ENCODE measurements around the gene CARHSP1.
"Not testable (repeated sequence)": the region's sequence is repeated elsewhere in the genome, so short reads cannot be mapped to it uniquely, and the experiment has no call there.

Gene CARHSP1

DNA sequence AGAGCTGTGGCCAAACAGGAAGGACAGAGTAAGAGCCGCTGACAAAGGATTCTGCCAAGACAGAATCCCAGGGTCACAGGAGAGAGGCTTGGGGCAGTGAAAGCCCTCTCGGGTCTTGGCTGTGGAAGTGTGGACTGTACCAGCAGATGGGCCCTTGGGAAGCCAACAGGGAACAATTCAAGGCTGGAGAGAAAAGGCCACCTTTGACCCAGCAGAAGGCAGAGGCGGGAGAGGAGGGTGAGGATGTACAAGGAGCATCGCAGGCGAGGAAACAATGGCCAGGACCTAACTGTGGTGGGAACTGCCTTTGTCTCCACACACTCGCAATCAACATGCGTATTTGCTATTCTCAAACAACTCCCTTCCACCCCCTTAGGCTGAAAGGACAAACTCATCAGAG, 15.7 kb downstream of the CARHSP1 start:
- no peak for DNase-seq

DNA sequence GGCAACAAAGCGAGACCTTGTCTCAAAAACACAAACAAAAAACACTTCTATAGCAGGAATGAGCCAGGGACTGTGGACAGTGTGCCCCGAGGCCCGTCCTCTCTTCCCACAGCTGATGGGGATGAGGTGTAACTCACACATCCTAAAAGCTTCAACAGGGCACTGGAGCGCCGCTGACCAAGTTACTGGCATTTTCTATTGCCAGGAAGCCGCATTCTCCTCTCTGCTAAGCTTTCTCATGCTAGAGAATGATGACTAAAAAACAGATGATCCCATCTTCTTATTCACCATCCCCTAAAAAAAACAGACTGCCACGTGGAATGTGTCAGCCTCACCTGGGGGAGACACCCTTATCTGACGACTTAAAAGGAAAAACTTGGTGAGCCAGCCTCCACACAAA, 16.3 kb downstream of the CARHSP1 start:
- no peak for DNase-seq

DNA sequence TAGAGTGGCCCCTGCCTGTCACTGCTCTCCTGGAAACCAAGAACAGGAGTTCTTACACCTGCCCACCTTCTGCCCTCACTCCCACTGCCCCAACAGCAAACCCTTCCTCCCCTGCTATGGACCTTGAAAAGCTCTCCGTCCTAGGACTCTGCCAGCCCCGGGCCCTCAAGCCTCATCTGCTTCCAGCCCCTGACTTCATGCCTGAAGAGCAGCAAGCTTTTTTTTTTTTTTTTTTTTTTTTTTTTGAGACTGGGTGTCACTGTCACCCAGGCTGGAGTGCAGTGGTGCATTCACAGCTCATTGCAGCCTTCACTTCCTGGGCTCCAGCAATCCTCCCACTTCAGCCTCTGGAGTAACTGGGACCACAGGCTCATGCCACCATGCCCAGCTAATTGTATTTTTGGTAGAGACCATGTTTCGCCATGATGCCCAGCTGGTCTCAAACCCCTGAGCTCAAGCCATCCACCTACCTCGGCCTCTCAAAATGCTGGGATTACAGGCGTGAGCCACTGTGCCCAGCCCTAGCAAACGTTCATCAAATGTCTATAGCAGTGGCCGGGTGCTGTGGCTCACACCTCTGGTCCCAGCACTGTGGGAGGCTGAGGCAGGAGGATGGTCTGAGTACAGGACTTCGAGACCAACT, 16.9 kb downstream of the CARHSP1 start:
- no peak for DNase-seq

DNA sequence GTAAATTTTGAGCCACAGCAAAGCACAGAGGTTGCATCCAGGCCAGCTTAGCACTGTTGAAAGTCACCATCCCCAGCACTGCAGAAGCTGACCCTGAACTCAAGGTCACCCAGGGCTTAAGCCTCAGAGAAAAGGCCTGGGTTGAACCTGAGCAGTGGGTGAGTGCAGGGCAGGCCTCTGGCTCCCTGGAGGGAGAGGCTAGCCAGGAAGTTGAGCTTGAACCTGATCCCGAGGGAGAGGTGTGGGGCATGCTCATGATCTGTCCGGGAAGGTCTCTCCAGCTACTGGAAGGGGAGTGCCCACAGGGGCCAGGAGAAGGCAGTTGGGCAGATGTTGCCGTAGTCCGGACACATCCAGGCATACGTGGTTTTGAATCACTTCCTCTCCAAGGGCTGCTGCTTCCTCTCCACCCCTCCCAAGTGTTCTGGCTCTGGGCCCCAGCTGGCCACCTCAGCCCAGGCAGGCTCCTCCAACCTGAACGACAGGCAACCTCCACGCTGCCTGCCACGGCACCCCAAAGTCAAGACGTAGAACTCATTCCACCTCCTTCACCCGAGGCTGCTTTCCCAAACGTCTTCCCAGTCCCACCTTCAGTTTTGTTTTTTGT, 18.4 kb downstream of the CARHSP1 start:
- DNase-seq, result no peak

- no peak for DNase-seq
Observed at GRCh38 chr16:8849411-8850011, 19.3 kb downstream of the CARHSP1 start.

DNA sequence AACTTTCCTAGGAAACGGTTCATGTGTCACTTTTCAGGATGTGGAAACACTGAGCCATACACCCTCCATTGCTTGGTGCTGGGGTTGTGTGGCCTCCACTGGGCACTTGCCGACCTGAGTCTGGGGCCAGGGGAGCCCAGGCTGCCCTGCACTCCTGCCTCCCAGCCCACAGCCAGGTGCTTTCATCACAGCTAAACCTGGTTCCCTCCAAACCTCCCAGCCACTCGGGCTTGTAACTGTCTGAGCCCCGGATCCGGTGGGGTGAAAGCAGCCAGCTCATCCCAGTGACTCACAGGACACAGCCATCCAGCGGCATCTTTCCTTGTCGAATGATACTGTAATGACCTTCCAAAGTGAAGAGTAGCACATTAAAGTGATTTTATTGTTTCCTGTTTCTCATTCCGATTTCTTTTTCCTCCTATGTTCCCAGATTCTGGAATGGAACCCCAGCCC, 19.8 kb downstream of the CARHSP1 start:
- DNase-seq, result no peak

DNA sequence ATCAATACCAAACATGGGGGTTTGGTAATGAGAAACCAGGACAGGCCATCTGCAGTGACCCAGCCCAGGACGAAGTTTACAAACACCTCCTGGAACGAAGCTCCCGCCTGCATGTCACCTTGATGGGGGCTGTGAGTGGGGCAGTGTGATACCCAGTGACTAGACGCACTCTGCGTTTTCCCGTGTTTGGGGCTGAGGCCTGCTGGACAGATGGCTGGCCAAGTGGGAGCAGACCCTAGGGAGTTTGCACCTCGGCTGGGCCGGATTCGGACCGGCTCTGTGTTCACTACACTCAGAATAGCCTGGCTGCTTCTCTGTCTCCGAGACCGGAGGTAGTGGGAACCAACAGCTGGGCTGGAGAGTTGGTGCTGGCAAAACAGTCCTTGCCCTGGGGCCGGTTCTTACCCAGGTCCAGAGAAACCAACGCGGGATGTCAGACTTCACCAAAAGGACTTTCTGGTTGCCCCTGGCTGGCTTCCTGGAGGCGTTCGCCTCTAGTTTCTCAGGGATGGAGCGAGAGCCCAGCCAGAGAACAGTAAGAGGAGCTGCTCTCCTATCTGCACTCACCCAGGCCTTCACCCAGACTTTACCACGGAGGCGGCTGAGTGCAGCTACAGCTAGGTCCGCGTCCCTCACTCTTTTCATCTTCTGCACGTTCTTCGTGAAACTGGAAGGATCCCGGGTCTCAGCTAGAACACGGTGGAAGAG, 20.4 kb downstream of the CARHSP1 start:
- DNase-seq, result no peak

- DNase-seq, result no peak
Observed at GRCh38 chr16:8847623-8848022, 21.2 kb downstream of the CARHSP1 start.

DNA sequence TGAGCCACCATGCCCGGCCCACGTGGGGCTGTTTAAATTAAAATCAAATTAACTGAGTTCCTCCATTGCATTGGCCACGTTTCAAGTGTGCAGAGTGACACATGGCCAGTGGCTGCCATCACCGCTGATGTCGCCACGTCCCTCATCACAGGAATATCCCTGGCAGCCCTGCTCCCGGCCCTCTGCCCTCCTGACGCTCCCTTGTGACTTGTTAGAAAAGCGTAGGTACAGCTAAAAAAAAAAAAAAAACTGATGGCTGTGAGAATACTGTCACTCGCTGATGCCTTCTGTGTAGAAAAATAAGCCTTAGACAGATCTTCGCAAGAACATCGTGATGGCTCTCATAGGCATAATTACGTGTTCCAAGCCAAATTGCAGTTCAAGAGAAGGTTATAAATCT, 21.7 kb downstream of the CARHSP1 start:
- DNase-seq, result no peak

DNA sequence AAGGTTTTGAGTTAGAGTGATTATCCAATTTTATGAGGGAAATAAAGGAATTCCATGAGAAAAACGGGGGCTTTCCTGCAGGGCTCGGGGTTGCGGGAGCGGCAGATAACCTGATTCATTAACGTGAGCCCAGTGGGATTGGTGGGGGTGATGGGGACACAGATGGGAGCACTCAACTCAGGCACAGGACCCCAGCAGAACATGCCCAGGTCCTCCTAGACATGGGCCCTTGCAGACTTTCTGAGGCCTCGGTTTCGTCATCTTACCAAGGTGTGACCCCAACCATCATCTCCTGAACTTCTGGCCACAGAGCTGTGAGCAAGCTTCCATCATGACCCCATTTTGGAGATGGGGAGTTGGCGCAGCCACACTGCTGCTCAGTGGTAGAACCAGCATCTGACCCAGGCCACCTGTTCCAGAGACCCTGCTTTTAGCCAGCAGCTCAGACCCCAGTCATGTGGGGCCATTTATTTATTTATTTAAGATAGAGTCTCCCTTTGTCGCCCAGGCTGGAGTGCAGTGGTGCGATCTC, 22.3 kb downstream of the CARHSP1 start:
- no peak for DNase-seq

DNA sequence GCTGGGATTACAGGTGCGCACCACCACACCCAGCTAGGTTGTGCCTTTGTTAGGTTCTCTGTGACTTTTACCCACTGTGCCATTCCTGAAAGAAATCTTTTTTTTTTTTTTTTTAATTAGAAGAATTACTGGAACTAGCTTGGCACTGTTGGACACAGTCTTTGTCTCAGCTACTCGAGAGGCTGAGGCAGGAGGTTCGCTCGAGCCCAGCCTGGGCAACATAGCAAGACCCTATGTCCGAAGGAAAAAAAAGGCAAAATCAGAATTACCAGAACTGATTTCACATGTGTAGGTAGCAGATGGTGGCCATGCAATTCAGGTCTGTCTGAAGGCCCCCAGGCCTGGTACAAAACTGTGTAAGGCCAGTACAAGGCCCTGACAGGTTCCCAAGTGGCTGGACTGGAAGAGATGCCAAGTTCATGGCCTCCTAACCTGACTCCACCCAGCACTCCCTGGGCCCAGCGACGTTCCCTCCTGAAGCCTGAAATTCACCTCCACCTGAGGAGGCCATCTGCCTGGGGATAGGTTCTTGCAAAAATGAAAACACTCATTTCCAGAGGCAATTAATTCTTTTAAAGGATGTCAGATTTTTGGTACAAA, 23.0 kb downstream of the CARHSP1 start:
- DNase-seq, result no peak

- not testable (repeated sequence) for DNase-seq
Observed at GRCh38 chr16:8843296-8843695, 25.5 kb downstream of the CARHSP1 start.

GRCh38 chr16:8842016-8842415, 26.8 kb downstream of the CARHSP1 start:
- DNase-seq, result not testable (repeated sequence)

- not testable (repeated sequence) for DNase-seq
Observed at GRCh38 chr16:8837594-8837993, 31.2 kb downstream of the CARHSP1 start.

DNA sequence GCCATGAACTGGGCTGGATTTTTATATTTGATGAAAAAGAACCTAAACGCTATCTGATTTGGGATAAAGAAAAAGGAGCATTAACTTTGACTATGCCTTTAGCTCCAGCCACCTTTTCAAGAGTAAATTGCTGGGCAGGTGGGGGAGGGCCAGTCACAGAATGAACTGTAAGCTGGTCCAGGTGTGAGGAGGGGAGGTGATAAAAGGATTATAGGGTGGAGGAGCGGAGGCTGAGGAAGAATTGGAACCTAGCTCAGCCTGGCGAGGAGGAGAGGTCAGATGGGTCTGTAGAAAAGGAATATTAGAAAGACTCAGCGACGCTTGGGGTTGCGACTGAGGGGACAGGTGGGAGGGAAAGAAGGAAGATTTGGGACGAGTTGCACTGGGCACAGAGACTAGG, 32.0 kb downstream of the CARHSP1 start:
- DNase-seq, result not testable (repeated sequence)

DNA sequence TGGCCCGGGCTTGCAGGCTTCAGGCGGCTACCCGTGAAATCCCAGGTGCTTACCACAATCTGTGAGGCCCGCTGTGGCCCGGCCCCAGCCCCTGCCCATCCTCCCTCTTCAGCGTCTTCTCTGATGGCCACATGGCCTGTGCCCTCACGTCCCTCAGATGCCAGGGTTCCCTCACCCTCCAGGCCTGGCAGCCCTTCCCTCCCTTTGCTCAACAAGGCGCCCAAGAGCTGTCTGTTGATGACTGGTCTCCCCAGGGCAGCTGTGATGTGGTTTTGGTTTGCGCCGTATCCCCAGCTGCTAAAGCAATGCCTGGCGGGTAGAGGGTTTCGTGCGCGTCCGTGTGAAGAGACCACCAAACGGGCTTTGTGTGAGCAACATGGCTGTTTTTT, 36.1 kb downstream of the CARHSP1 start:
- no peak for DNase-seq

GRCh38 chr16:8831871-8832716, 36.7 kb downstream of the CARHSP1 start:
- DNase-seq, result no peak

- DNase-seq, result no peak
Observed at GRCh38 chr16:8831450-8831849, 37.4 kb downstream of the CARHSP1 start.

DNA sequence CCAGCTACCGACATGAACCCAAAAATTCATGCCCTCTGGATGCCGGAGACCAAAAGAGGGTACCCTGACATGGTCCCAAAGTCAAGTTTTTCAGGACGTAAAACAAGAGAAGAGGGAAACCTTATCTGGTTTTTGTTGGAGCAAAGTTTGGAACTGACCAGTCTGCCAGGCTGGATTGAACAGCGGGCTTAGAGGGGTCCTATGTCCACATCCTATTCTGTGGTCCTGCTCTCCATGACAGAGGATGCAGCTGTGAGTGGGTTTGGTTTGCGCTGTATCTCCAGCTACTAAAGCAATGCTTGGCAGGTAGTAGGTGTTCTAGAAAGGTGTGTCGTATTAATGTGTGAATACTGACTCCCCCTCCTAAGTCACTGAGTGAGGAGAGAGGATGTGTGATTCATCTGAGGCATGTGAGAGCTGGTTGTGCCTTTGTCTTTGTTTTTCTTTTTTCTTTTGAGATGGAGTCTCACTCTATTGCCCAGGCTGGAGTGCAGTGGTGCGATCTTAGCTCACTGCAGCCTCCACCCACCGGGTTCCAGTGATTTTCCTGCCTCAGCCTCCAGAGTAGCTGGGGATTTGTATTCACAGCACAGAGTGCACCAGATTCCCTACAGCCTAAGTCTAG, 40.2 kb downstream of the CARHSP1 start:
- DNase-seq, result no peak

GRCh38 chr16:8826278-8826879, 42.4 kb downstream of the CARHSP1 start:
- DNase-seq, result no peak

DNA sequence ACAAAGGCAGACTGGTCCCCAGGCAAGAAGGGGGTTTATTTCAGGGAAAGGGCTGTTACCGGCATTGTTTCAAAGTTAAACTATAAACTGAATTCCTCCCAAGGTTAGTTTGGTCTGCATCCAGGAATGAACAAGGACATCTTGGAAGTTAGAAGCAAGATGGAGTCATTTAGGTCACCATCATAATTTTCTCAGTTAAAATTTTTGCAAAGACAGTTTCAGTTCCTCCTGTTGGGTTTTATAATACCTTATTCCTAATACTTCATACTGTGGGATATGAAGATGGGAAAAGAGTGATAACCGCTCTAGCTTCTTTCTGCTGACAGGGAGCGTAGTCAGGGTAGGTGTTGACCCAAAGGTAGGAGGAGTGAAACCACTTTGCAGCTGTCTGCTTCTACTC, 46.4 kb downstream of the CARHSP1 start:
- DNase-seq, result no peak
